Panc1 (cell line): Measurements from ENCODE around the gene DDX59. TPM values are rescaled to one million over a fixed set of nuclear protein-coding genes. Genes with fewer than 3 reads are reported as not detected.

ENCODE experiments used
- ATAC-seq: fragments of 200-7000 bp; cut with Tn5 transposase; 2 replicates; pipeline ENCODE4 v1.9.1; 2020; ENCODE audit warnings: mild to moderate bottlenecking, moderate library complexity
- Bru-seq: library from RNA; stranded (reverse); fragments of 400-500 nt; gene quantifications from one replicate; lab custom pipeline; 2021; lab: Mats Ljungman, UMichigan
- BruChase-seq, 2 experiments: library from RNA; stranded (reverse); fragments of 400-500 nt; gene quantifications; one replicate each; lab custom pipeline; 2021; lab: Mats Ljungman, UMichigan
- BruUV-seq: library from RNA; stranded (reverse); fragments of 400-500 nt; replicated peaks from 2 replicates; lab custom pipeline; 2021; lab: Mats Ljungman, UMichigan
- CTCF ChIA-PET: fragments of 300-600 bp; sonication (Branson Sonifier 250); formaldehyde crosslinking; loops from one replicate; lab custom pipeline; 2022; ENCODE audit warnings: antibody characterized with exemption; lab: Charles Lee
- POLR2A ChIA-PET: fragments of 300-600 bp; sonication (Branson Sonifier 250); formaldehyde crosslinking; loops from one replicate; lab custom pipeline; 2022; ENCODE audit warnings: antibody characterized with exemption; lab: Charles Lee
- DNase-seq: peaks from one replicate; pipeline ENCODE4 v3.0.0-alpha.2; 2010; ENCODE audit warnings: low read depth, low spot score
- H3K27ac ChIP-seq: 2 replicates; pipeline ENCODE4 v1.5.1; 2011; ENCODE audit warnings: mild to moderate bottlenecking, low read length, inconsistent platforms
- H3K27me3 ChIP-seq: fragments of 200-500 bp; sonication (Bioruptor generic); 2 replicates; pipeline ENCODE4 v1.6.0; 2014; ENCODE audit warnings: low read length, inconsistent platforms; ENCODE audit not compliant: control insufficient read depth, insufficient read depth
- H3K36me3 ChIP-seq: fragments of 200-500 bp; sonication (Bioruptor generic); 2 replicates; pipeline ENCODE4 v1.5.1; 2014; ENCODE audit warnings: inconsistent platforms, mild to moderate bottlenecking, low read length, moderate library complexity; ENCODE audit not compliant: control insufficient read depth, insufficient read depth
- H3K4me1 ChIP-seq: 2 replicates; pipeline ENCODE4 v1.5.1; 2011; ENCODE audit warnings: inconsistent platforms, mild to moderate bottlenecking, low read length, moderate library complexity; ENCODE audit not compliant: control insufficient read depth, insufficient read depth
- H3K4me3 ChIP-seq, 2 experiments: 2 replicates each; pipeline ENCODE4 v1.5.1; 2011 to 2012; ENCODE audit warnings: low read depth in 2 of 2, low read length in 2 of 2, mild to moderate bottlenecking in 2 of 2, inconsistent platforms in 1 of 2, moderate library complexity in 1 of 2
- H3K9me3 ChIP-seq: fragments of 200-500 bp; sonication (Bioruptor generic); 2 replicates; pipeline ENCODE4 v1.5.1; 2014; ENCODE audit warnings: low read depth, mild to moderate bottlenecking, inconsistent platforms, low read length, moderate library complexity; ENCODE audit not compliant: control insufficient read depth, insufficient read depth
- POLR2AphosphoS5 ChIP-seq: IDR thresholded peaks from 2 replicates; pipeline ENCODE4 v1.6.1; 2012; ENCODE audit warnings: mild to moderate bottlenecking, low read depth, low read length, moderate library complexity
- SIN3A ChIP-seq: IDR thresholded peaks from 2 replicates; pipeline ENCODE4 v1.6.1; 2012; ENCODE audit warnings: low read depth, mild to moderate bottlenecking, low read length, moderate library complexity, borderline replicate concordance; ENCODE audit not compliant: insufficient read depth
- TCF7L2 ChIP-seq: IDR thresholded peaks from 2 replicates; pipeline ENCODE4 v1.6.1; 2011; ENCODE audit warnings: mild to moderate bottlenecking, low read depth, low read length, inconsistent platforms
- in situ Hi-C: cut with HindIII; loops from 2 replicates; pipeline ENCODE4 v1.10.0; 2016; ENCODE audit warnings: low sequenced_read_pairs, low pct_unique_long_range_greater_than_20kb
- intact Hi-C: fragments of 100-400 bp; cut with micrococcal nuclease; formaldehyde crosslinking; loops from one replicate; pipeline ENCODE4 v1.10.0; 2022; ENCODE audit not compliant: unreplicated experiment
- long read RNA-seq: library from polyadenylated mRNA; unstranded; transcript quantifications from one replicate; pipeline ENCODE4 v2.0.0, GENCODE V29; 2021; ENCODE audit not compliant: unreplicated experiment
- polyA plus RNA-seq: library from polyadenylated mRNA; unstranded; fragments of >200 nt; gene quantifications from one replicate; pipeline ENCODE4 v1.2.1, GENCODE V29; 2012; ENCODE audit warnings: missing spikeins; ENCODE audit not compliant: insufficient read length
- total RNA-seq: library from RNA; stranded (reverse); gene quantifications from one replicate; pipeline ENCODE4 v1.2.1, GENCODE V29; 2021; ENCODE audit not compliant: unreplicated experiment
- TF ChIP-seq, protein P1 (sequence below): fragments of 450-650 bp; IDR thresholded peaks from 2 replicates; pipeline ENCODE4 v1.5.1; 2017; ENCODE audit warnings: mild to moderate bottlenecking
- TF ChIP-seq, protein P2 (sequence below), 2 experiments: IDR thresholded peaks; 2 replicates each; pipeline ENCODE4 v1.6.1; 2011 to 2012; ENCODE audit warnings: low read depth in 2 of 2, control low read depth in 1 of 2, low read length in 1 of 2, mild to moderate bottlenecking in 1 of 2, moderate library complexity in 1 of 2; ENCODE audit not compliant: insufficient read depth in 1 of 2

The DDX59 gene
- total RNA-seq, result 26.4 TPM
- 9.7 TPM for polyA plus RNA-seq
- Bru-seq, nascent RNA, result percentile 68 among the genes with signal in this experiment
- percentile 67 among the genes with signal in this experiment for BruChase-seq, experiment 1, labeled RNA remaining after a 2-hour chase
- percentile 69 among the genes with signal in this experiment for BruChase-seq, experiment 2, labeled RNA remaining after a 6-hour chase
- long read RNA-seq, transcript DDX59-201 (8 exons, 2,289 nt), result major isoform, 17 of 41 reads
- long read RNA-seq, partial matches to known transcripts, result 12 of 41 reads
- long read RNA-seq, other reads (novel, unspliced or antisense), result 12 of 41 reads

DNA sequence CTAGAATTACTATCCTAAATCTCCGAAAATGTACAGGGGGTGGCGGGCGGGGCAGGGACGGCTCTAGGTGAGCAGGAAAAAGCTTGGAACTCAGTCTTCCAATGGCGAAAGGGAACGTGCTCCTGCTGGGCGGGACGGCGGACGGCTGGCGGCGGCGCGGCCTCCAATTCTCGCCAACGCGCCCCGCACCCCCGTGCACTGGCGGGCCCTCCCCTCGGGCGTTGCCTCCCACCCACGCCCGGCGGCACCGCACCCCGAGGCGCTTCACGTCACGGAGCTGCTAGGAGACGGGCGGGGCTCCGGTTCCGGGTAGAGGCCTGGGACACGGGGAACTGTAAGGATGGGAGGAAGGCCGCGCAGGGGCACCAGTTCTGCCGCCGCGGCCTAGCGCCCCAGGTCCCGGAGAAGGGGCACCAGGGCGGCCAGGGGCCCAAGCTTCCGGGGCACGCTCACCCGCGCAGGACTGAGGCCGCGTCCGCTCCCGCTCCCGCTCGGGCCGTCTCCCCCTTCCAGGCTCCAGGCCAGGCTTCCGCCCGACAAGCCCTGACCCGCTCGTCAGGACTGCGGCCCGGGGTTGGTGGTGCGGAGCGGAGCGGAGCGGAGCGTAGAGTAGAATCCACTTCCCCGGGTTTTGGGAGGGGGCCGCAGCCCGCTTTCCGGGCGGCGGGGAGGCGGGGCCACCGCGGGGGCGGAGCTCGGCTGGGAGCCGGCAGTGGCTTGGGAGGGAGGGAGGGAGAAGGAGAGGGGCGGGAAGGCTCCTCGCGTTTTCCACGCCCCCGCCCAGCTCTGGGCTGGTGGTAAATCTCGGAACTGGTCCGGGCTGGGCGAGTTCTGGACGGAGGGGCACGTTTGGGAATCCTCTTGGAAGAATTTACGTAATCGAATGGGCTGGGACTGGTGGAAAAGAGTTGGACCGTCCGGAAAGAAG lies at the start of gene DDX59:
Gene DDX59, minus strand, starts transcription at position 594 of the 928 bp plus-strand sequence. CDS start 3,167 bp downstream, outside the sequence.
- POLR2A ChIA-PET, result interaction anchor here (0.6 to 0.9 kb wide), 11 partner anchors 15 to 398 kb away, joined by 3 to 15 read pairs (median 4); no protein-coding TSS in a partner anchor

DNA sequence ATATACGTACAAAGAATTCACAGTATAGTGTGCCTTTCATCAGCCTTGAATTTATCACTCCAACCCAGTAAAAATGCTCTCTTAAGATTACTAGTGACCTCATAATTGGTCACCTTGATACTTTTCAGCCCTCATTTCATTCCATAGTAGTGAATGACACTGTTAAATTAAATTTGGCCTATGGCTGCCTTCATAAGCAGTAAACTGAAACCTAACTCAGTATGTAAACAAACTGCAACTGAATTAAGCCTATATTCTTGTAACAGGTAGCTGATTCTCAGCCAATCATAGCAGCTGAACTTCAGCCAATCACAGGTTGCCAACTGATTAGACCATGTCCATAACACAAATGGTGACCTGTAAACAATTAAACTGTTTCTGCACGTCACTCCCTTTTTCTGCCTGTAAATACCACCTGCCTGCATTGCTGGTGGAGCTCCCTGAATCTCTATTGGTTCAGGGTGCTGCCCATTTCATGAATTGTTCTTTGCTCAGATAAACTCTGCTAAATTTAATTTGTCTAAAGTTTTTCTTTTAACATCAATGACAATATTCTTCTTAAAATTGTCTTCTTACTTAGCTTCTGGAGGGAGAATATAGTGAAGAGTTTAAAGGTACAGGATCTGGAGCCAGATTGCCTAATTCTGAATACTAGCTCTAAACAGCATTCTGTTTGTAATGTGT lies 44.9 kb upstream of the DDX59 start:
- Histone ChIP-seq H3K27ac (no peak overlapping the region), H3K4me1 (no peaks in the 10 kb centered on the region), H3K4me3 (no peak overlapping the region), H3K27me3 (no peaks in the 10 kb centered on the region), H3K9me3 (no peaks in the 10 kb centered on the region), H3K36me3 (no peaks in the 10 kb centered on the region)
- ChIA-PET POLR2A (interaction anchor here (0.6 kb wide), 1 partner anchor 103 kb away, joined by 5 read pairs; no protein-coding TSS in a partner anchor), CTCF (interaction anchor here (0.6 kb wide), 1 partner anchor 294 kb away, joined by 6 read pairs; no protein-coding TSS in a partner anchor)
- DNase-seq (no peak), ATAC-seq (no peak)
- in situ Hi-C loops (no loop called here), intact Hi-C loops (no loop called here)
- BruUV-seq, result no TSS peak
- TF ChIP-seq TCF7L2 (no peak), SIN3A (no peak)
- TF ChIP-seq, protein P1, sequence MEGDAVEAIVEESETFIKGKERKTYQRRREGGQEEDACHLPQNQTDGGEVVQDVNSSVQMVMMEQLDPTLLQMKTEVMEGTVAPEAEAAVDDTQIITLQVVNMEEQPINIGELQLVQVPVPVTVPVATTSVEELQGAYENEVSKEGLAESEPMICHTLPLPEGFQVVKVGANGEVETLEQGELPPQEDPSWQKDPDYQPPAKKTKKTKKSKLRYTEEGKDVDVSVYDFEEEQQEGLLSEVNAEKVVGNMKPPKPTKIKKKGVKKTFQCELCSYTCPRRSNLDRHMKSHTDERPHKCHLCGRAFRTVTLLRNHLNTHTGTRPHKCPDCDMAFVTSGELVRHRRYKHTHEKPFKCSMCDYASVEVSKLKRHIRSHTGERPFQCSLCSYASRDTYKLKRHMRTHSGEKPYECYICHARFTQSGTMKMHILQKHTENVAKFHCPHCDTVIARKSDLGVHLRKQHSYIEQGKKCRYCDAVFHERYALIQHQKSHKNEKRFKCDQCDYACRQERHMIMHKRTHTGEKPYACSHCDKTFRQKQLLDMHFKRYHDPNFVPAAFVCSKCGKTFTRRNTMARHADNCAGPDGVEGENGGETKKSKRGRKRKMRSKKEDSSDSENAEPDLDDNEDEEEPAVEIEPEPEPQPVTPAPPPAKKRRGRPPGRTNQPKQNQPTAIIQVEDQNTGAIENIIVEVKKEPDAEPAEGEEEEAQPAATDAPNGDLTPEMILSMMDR, result no peak
- TF ChIP-seq, protein P2, sequence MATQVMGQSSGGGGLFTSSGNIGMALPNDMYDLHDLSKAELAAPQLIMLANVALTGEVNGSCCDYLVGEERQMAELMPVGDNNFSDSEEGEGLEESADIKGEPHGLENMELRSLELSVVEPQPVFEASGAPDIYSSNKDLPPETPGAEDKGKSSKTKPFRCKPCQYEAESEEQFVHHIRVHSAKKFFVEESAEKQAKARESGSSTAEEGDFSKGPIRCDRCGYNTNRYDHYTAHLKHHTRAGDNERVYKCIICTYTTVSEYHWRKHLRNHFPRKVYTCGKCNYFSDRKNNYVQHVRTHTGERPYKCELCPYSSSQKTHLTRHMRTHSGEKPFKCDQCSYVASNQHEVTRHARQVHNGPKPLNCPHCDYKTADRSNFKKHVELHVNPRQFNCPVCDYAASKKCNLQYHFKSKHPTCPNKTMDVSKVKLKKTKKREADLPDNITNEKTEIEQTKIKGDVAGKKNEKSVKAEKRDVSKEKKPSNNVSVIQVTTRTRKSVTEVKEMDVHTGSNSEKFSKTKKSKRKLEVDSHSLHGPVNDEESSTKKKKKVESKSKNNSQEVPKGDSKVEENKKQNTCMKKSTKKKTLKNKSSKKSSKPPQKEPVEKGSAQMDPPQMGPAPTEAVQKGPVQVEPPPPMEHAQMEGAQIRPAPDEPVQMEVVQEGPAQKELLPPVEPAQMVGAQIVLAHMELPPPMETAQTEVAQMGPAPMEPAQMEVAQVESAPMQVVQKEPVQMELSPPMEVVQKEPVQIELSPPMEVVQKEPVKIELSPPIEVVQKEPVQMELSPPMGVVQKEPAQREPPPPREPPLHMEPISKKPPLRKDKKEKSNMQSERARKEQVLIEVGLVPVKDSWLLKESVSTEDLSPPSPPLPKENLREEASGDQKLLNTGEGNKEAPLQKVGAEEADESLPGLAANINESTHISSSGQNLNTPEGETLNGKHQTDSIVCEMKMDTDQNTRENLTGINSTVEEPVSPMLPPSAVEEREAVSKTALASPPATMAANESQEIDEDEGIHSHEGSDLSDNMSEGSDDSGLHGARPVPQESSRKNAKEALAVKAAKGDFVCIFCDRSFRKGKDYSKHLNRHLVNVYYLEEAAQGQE (IDR thresholded peaks at IDR 0.05; ENCODE audit: insufficient read depth in 1 of 2, low read depth in 2 of 2, low read length in 1 of 2), result no peak

More for the DNA sequence above, at the start of gene DDX59:
- H3K36me3 ChIP-seq, result no peaks in the 10 kb centered on the region
- peak within 1 kb of the TSS; percentile 89 for H3K27ac ChIP-seq
- intact Hi-C loops (no loop called here), in situ Hi-C loops (no loop called here)
- peak within 1 kb of the TSS; percentile 75 to 79 for H3K4me3 ChIP-seq
- no peaks in the 10 kb centered on the region for H3K27me3 ChIP-seq
- TF ChIP-seq TCF7L2 (no peak), POLR2AphosphoS5 (peak; percentile 56; the same call in 1 of the 2 replicates), SIN3A (no peak)
- TF ChIP-seq, protein P1, result no peak
- TF ChIP-seq, protein P2 (IDR thresholded peaks at IDR 0.05; ENCODE audit: insufficient read depth in 1 of 2, low read depth in 2 of 2, low read length in 1 of 2), result no peak
- BruUV-seq, result no TSS peak
- peaks cover 15% of the 10 kb centered on the region; the same call in 1 of the 2 replicates for H3K4me1 ChIP-seq
- ATAC-seq, result peak; percentile 92
- DNase-seq, result peak; percentile 67
- no peaks in the 10 kb centered on the region for H3K9me3 ChIP-seq
- CTCF ChIA-PET, result no interaction called here
